HG02840 (cell line): ENCODE data around the gene HIGD1A.

Experiments used
- ATAC-seq: cut with Tn5 transposase; IDR thresholded peaks from one replicate; pipeline ENCODE4 v1.9.1; 2021; ENCODE audit warnings: mild to moderate bottlenecking, moderate library complexity, moderate number of reproducible peaks; ENCODE audit not compliant: unreplicated experiment, low FRiP score

HIGD1A gene

DNA sequence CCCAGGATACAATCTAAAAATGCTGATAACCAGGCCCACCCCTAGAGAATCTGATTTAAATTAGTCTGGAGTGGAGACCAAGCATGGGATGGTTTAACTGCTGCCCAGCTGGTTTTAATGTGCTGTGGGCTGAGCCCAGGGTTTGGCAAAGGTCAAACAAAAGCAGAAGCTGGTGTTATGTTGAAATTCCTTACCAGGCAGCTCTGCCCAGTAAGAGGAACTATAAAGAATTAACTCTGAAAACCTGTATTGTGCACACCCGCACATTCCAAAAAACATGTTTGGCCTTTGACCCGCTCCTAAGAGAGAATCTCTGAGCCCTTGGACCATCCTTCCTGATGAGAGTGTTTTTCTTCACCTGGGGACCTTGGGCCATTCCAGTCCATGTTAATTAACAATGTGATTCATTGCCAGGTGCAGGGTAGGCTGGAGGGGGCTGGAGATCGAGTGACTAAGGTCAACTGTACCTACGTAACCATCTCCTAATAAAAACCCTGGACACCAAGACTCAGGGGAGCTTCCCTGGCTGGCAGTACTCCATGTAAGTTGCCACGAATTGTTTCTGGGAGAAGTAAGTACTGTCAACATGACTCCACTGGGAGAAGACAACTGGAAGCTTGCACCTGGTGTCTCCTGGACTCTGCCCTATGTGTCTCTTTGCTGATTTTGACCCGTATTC lies 42.1 kb downstream of the HIGD1A start:
- ATAC-seq: no peak

DNA sequence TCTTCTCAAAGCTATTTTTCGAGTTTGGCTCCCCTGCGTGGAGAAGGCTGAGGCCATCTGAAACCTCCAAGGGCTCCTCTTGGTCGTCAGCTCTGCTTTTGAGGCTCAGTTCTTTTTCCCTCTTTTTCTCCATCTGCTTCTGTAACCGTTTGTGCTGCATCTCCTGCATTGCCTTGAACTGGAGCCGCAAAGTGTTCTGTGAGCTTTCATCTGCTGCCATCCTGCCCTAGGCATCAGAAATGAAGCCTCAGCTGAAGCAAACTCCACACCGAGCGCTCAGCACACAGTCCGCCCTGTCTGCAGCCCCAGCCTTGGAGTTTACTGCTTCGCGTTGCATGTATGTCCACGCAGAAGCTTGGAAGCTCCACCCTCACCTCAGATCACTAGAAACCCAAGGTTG lies 46.2 kb downstream of the HIGD1A start:
- no peak for ATAC-seq

DNA sequence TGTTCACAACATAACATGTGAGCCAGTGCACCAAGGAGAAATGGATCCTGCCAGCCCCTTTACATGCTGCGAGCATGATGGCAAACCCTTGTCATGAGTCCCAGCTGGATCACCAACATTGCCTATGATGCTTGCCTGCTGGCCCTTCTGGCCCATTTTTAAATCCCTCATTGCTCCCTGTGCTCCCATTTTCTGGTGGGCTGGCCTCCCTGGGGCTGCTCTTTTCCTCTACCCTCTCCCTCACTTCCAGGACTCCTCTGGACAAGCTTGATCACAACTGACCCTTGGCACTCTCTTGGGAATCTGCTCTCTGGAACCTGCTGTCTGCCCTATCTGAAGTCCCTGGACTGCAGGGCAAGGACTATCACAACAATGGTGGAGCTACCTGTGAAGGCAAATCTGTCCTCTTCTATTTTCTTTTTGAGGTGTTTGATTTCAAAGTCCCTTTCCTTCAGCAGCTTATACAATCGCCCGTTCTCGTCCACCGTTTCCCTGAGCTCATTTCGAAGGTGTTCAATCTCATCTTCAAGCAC lies 47.5 kb downstream of the HIGD1A start:
- no peak for ATAC-seq

DNA sequence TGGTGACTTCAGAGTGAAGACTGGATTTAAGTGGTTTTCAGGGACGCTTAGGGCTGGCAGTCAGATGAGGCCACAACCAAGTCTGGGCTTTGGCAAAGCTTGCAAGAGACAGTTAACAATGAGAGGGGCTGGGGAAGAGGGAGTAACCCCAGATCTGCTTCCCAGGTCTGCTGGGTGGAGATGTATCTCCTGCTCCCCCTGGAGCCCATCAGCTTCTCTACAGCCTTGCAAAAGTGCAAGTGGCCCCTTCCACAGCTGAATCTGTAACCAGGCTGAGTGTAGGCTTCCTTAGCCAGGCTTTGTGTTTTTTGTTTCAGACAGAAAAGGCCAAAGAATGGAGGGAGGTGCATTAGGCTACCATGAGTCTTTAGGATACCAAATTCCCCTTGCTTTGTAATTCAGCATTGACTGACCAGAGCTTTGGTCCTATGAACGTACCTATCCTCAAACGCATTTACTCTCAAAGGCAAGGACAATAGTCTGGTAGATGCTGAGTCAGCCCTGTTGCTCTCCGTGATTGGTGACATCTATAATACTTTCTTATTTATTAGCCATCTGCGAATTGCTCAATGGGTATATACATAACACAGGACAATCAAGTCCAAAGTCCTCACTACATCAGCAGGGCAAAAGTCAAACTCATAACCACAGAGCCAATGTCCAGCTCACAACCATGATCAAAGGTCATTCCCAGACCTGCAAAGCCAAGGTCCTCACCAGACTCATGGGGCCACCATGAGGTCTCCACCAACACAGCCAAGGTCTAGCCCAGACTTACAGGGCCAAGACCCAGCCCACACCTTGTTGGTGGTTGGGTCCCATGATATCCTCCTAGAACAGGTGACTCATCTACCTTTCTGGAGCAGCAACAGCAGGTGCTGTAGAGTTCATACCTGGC lies 48.4 kb downstream of the HIGD1A start:
- no peak for ATAC-seq

DNA sequence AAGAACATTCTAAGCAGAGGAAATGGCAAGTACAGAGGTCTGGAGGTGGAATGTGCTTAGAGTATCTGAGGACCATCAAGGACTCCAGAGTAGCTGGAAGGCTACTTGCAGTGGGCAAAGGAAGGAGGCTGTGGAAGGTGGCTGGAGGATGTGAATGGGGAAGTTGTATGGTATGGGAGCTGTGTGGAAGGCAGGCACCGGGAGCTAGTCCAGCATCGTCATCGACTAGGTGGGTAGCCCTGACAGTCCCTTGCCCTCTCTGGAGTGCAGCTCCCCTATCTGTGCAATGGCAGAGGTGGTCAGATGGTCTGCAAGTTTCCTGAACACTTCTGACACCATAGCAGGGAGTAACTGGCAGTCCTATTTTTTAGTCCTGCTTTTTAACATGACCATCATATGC lies 50.5 kb downstream of the HIGD1A start:
- ATAC-seq: no peak

DNA sequence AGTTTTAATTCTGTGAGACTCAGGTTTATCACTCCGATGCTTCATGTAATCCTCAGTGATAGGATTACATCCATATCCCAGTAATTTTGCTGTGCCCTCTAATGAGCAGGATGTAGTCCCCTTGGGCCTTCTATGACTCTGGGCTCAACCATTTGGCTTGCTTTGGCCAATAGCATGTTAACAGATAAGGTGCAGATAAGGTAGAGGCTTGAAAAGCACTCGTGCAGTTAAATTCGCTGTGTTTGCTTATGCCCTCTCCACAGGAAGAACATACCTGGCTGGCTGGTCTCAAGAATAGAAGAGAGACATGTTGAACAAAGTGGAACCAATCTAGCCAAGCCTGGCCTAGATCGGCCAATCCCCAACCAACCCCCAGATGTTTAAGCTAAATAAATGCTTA lies 51.3 kb downstream of the HIGD1A start:
- no peak for ATAC-seq

DNA sequence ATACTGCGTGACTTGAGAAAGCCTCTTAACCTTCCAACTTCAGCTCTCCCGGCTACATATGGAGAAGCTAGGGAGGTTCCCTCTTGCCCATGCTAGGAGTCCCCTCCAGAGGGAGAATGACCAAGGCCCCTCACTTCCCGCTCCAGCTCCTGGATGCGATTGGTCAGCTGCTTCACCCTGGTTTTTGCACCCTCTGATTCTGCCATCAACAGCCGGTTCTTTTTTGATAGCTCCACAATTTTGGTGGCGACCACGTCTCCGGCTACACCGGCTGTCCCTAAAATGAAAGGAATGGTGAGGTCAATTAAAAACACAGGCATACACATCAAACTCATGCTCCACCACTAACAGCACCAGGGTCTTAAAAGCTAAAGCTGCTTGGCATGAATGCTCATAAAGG lies 51.8 kb downstream of the HIGD1A start:
- ATAC-seq: no peak

DNA sequence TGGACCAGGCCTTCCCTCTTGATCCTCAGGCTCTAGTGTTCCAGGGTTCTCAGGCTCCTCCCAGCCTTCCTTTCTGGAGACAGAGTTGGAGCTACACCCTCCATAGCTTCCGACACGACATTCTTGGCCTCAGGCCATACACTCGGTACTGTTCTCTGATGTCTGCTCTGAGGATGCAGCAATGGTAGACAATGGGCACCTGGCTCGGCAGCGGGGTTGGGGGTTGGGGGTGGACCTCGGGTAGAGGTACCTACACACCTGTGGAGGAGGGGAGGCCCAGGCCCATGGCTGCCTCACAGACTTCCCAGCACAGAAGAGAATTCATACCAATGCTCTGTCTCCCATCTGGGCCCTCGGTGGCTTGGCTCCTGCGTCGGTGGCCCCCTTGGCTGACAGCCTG lies 52.7 kb downstream of the HIGD1A start:
- no peak for ATAC-seq

GRCh38 chr3:42750834-42751233 lies 53.5 kb downstream of the HIGD1A start:
- ATAC-seq: no peak

- no peak for ATAC-seq
Measured at GRCh38 chr3:42749753-42750231, 54.5 kb downstream of the HIGD1A start.

- no peak for ATAC-seq
Measured at GRCh38 chr3:42749025-42749752, 55.1 kb downstream of the HIGD1A start.

DNA sequence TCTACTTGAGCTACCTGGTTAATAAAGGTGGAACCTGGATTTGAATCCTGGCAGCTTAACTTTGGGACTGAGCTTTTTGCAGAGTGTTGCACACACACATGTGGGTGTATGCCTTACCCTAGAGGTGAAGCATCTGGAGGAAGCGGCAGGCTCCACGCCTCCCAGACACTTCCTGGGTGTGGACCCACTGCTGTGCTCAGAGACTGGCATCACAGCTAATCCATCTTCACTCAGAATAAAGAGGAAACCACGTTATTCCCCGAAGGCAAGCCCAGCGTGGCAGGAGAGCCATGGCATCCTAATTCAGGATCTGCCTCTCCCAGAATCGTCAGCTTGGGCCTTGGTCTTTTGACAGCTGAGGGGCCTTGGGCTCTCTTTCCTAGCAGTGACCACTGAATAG lies 56.7 kb downstream of the HIGD1A start:
- no peak for ATAC-seq

- ATAC-seq: no peak
Measured at GRCh38 chr3:42746455-42747450, 57.5 kb downstream of the HIGD1A start.

DNA sequence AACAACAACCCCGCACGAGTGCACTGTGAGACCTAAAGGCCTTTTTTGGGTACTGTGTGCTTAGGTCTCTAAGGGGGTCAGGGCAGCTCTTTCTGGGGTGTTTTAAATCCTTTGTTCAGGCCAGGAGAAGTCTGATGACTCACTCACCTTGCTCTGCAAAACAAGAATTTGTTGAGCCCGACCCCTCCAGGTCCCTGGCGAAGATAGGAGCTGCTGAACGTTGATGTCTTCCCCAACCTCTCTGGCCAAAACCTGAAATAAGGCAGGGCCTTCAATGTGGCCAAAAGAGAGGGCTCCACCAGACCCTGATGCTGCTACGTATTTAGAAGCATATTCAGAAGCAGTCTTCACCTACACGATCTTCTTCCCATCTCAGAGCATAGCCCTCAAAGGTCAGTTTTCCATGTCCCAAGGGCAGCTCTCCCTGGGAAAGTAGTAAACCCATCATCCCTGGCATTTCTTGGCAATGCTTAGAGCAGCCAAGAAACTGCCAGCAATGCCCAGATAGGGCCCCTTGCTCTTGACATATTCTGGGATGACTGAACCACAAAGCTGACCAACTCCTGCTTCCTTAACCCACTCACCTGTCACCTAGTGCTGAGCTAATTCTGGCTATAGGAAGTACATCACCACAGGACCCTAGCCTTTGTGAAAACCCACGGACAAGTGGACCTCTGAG lies 58.4 kb downstream of the HIGD1A start:
- ATAC-seq: no peak

- no peak for ATAC-seq
Measured at GRCh38 chr3:42745291-42745745, 59.0 kb downstream of the HIGD1A start.

DNA sequence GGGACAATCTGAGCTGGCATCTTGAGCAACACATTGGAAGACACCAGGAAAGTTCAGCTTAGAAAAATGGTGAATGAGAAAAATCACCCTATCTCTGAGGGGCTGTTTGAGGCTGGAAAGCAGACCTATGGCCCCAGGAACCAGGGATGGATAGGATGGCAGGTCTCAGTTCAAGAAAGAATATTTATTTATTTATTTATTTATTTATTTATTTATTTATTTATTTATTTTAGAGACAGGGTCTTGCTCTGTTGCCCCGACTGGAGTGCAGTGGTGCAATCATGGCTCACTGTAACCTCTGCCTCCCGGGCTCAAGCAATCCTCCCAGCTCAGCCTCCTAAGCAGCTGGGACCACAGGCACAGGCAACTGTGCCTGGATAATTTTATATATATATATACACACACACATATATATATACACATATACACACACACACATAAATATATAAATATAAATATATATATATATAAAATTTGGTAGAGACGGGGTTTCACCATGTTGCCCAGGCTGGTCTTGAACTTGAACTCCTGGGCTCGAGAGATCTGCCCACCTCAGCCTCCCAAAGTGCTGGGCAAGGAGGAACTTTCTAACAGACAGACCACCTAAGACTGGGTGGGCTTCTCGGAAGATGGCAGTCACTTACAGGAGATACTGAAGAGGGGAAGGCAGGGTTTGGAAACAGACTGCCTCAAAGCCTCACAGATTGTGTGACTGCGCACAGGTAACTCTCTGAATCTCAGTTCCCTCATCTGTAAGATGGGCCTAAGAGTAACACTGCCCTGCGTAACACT lies 60.9 kb downstream of the HIGD1A start:
- no peak for ATAC-seq

- ATAC-seq: no peak
Measured at GRCh38 chr3:42742688-42743087, 61.6 kb downstream of the HIGD1A start.

GRCh38 chr3:42742259-42742658 lies 62.0 kb downstream of the HIGD1A start:
- ATAC-seq: no peak
